Ovary (tissue), 9 donors: ENCODE results near the gene CCDC34. TPM values are rescaled to one million over a fixed set of nuclear protein-coding genes. Genes with fewer than 3 reads are reported as not detected.

Experiments
- DNase-seq, 5 donors: peaks; one replicate each; pipeline ENCODE4 v3.0.0-alpha.2; 2019 to 2020
- H3K27ac ChIP-seq, 2 donors: fragments of 200-600 bp; one replicate each; pipeline versions ENCODE4 v1.5.1 to v1.8.0; 2019 to 2022
- H3K27me3 ChIP-seq: fragments of 200-600 bp; one replicate; pipeline ENCODE4 v1.8.0; 2022
- H3K36me3 ChIP-seq: fragments of 200-600 bp; sonication (generic); one replicate; pipeline ENCODE4 v1.5.1; 2019
- H3K4me1 ChIP-seq: one replicate; pipeline ENCODE4 v1.8.1; 2013; ENCODE audit warnings: mild to moderate bottlenecking, moderate library complexity; ENCODE audit not compliant: insufficient read depth
- H3K4me3 ChIP-seq: fragments of 200-600 bp; sonication (generic); one replicate; pipeline ENCODE4 v1.5.1; 2017
- H3K9me3 ChIP-seq, 2 donors: fragments of 200-600 bp in 1 of 2; sonication (generic) in 1 of 2; one replicate each; pipeline versions ENCODE4 v1.5.1 to v1.8.1; 2013 to 2019; ENCODE audit warnings: mild to moderate bottlenecking in 1 of 2, moderate library complexity in 1 of 2
- CTCF ChIP-seq, 3 donors: fragments of 450-650 bp in 2 of 3; fragments of 200-600 bp in 1 of 3; IDR thresholded peaks; one replicate each; pipeline versions ENCODE4 v1.5.1 to v1.8.0; 2016 to 2022; ENCODE audit warnings: antibody characterized with exemption in 3 of 3, mild to moderate bottlenecking in 1 of 3
- EP300 ChIP-seq: sonication (generic); formaldehyde crosslinking; IDR thresholded peaks from one replicate; pipeline ENCODE4 v1.6.1; 2017; ENCODE audit warnings: antibody characterized with exemption
- POLR2A ChIP-seq: fragments of 450-650 bp; IDR thresholded peaks from one replicate; pipeline ENCODE4 v1.6.1; 2017; ENCODE audit warnings: antibody characterized with exemption, mild to moderate bottlenecking, moderate library complexity
- WGBS, 3 donors: extraction: QIAGEN DNeasy Blood & Tissue Kit in 1 of 3; methylation state at CpG; one replicate each; pipeline versions ENCODE4 v1.1.5 to v1.1.7; 2013 to 2017; 5-methylcytosine and 5-hydroxymethylcytosine counted together
- intact Hi-C, 4 donors: fragments of 100-400 bp; cut with DNase I; formaldehyde crosslinking; loops; one replicate each; pipeline versions ENCODE4 v1.11.0 to v1.15.1; 2022 to 2023
- polyA plus RNA-seq, 2 donors: library from polyadenylated mRNA; stranded (reverse); fragments of 200-250 nt in 1 of 2; fragments of 350-450 nt in 1 of 2; fragmentation: Illumina TruSeq in 1 of 2; extraction: RNeasy Lipid Tissue Mini Kit (QIAGEN cat#74804) in 1 of 2; gene quantifications; one replicate each; pipeline ENCODE4 v1.2.3, GENCODE V29; 2013 to 2014
- total RNA-seq, 7 donors: library from RNA; depleted of rRNA in 2 of 7; stranded (reverse); fragments of >200 nt in 2 of 7; fragmentation: NEBNext Ultra II Directional in 3 of 7; extraction: Animal tissue kit (Norgen Biotek cat#: 25700) in 3 of 7; gene quantifications; one replicate each; pipeline versions ENCODE4 v1.1.0 to v1.2.4, GENCODE V29; 2016 to 2023
- donor health status: DM: no; HTN: no; CAD: no; lungs with moderate emphysema.
- donor health status: DM: no; HTN: no; CAD: no.
- donor health status: Bipolar disorder and iron deficiency.
- donor health status: DM: yes; HTN: yes; CAD: no.
- donor health status: DM: no; HTN: no; CAD: no.
- donor health status: DM: yes; HTN: yes; CAD: no.

CCDC34 gene
- total and polyA plus RNA-seq, 9 donors: 2.5 to 17.5 (median 7.8) TPM

DNA sequence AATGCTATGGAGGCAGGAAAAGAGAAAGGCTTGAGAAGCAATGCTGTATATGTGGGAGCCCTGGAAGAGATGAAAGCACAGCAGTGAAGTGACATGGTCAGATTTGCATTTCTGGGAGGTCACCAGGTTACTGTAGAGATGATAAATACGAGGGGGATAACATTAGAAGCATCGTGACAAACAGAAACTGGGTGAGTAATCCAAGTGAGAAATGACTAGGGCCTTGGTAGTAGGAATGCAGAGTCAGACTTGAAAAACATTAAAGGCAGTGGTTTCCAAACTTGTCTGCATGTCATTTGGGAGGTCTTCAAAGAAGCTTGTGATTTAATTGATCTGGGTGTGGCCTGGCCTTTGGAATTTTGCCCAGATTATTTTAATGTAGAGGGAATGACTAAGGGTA, 43.9 kb downstream of the CCDC34 start:
- Histone ChIP-seq H3K9me3 (no peaks in the 10 kb centered on the region), H3K4me3 (no peak overlapping the region), H3K27me3 (no peaks in the 10 kb centered on the region), H3K36me3 (no peaks in the 10 kb centered on the region), H3K27ac (no peak overlapping the region), H3K4me1 (no peaks in the 10 kb centered on the region)
- TF ChIP-seq EP300 (no peak), CTCF (IDR thresholded peaks at IDR 0.05) (no peak), POLR2A (no peak)
- intact Hi-C loops: no loop called here
- WGBS, 3 donors: 46 to 60% (median 48%) methylated on average over 2 of the region's 2 CpGs
- no peak for DNase-seq

DNA sequence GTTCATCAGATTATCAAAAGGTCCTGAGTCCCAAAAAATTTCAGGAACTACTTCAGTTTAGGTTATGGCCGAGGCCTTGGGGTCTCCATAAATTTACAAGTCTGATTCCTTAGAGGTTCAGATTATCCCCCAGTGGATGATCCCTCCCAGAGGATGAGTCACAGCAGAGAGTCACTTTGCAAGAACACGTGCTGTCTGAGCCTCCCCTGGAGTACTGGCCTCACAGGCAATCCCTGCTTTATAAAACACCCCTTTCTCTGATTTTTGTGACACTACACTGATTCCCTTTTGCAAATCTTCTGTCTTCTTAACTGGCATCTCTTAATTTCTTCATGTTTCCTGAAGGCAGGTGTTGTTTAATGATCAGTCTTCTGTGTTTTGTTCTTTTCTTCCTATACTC, 45.3 kb downstream of the CCDC34 start:
- no peak overlapping the region for H3K27ac ChIP-seq
- no peak for DNase-seq
- H3K27me3 ChIP-seq: no peaks in the 10 kb centered on the region
- intact Hi-C loops: no loop called here
- no peaks in the 10 kb centered on the region for H3K36me3 ChIP-seq
- no peak overlapping the region for H3K4me3 ChIP-seq
- H3K4me1 ChIP-seq: no peaks in the 10 kb centered on the region
- H3K9me3 ChIP-seq: no peaks in the 10 kb centered on the region
- TF ChIP-seq CTCF (IDR thresholded peaks at IDR 0.05): no peak
- no peak for TF ChIP-seq EP300
- no peak for TF ChIP-seq POLR2A
- 75 to 86% (median 84%) methylated on average over 2 of the region's 2 CpGs for WGBS, 3 donors

GRCh38 chr11:27315836-27316235, 47.2 kb downstream of the CCDC34 start:
- intact Hi-C loops: no loop called here
- no peaks in the 10 kb centered on the region for H3K4me1 ChIP-seq
- H3K9me3 ChIP-seq: no peaks in the 10 kb centered on the region
- H3K36me3 ChIP-seq: no peaks in the 10 kb centered on the region
- no peaks in the 10 kb centered on the region for H3K27me3 ChIP-seq
- DNase-seq: no peak
- H3K4me3 ChIP-seq: no peak overlapping the region
- TF ChIP-seq CTCF (IDR thresholded peaks at IDR 0.05) (no peak), POLR2A (no peak)
- WGBS, 3 donors: 89 to 93% (median 92%) methylated on average over 1 of the region's 1 CpG
- no peak overlapping the region for H3K27ac ChIP-seq

GRCh38 chr11:27313157-27313821, 49.7 kb downstream of the CCDC34 start:
- Histone ChIP-seq H3K9me3 (no peaks in the 10 kb centered on the region), H3K27me3 (no peaks in the 10 kb centered on the region), H3K36me3 (no peaks in the 10 kb centered on the region), H3K4me1 (peaks cover 3% of the 10 kb centered on the region), H3K4me3 (no peak overlapping the region), H3K27ac (no peak overlapping the region)
- WGBS, 3 donors: 57 to 81% (median 73%) methylated on average over 2 of the region's 2 CpGs
- no peak for DNase-seq
- TF ChIP-seq POLR2A: no peak
- no peak for TF ChIP-seq CTCF (IDR thresholded peaks at IDR 0.05)
- TF ChIP-seq EP300: no peak
- intact Hi-C loops: loop anchor here in 1 of 4 donors (2.0 kb wide), 1 partner anchor 20 kb away; no protein-coding TSS in a partner anchor
